BLaER1 (cell line): Measurements from ENCODE around the gene ZNF326.
"Not testable (repeated sequence)": the region's sequence is repeated elsewhere in the genome, so short reads cannot be mapped to it uniquely, and the experiment has no call there.

Experiments
- H3K27ac ChIP-seq: shearing (Covaris generic); formaldehyde crosslinking; 2 replicates; pipeline ENCODE4 v1.8.1; 2022
- H3K27me3 ChIP-seq: shearing (Covaris generic); formaldehyde crosslinking; 2 replicates; pipeline ENCODE4 v1.8.1; 2022
- H3K36me3 ChIP-seq: shearing (Covaris generic); formaldehyde crosslinking; 2 replicates; pipeline ENCODE4 v1.8.1; 2022
- H3K4me1 ChIP-seq: shearing (Covaris generic); formaldehyde crosslinking; 2 replicates; pipeline ENCODE4 v1.8.1; 2022
- H3K4me2 ChIP-seq: shearing (Covaris generic); formaldehyde crosslinking; 2 replicates; pipeline ENCODE4 v1.8.1; 2022
- H3K4me3 ChIP-seq: shearing (Covaris generic); formaldehyde crosslinking; 2 replicates; pipeline ENCODE4 v1.8.1; 2022
- H3K9ac ChIP-seq: shearing (Covaris generic); formaldehyde crosslinking; 2 replicates; pipeline ENCODE4 v1.8.1; 2022
- H3K9me3 ChIP-seq: shearing (Covaris generic); formaldehyde crosslinking; 2 replicates; pipeline ENCODE4 v1.8.1; 2022
- H4K20me1 ChIP-seq: shearing (Covaris generic); formaldehyde crosslinking; 2 replicates; pipeline ENCODE4 v1.8.1; 2022
- Cebpa-rat ChIP-seq: shearing (Covaris generic); IDR thresholded peaks from 2 replicates; pipeline ENCODE4 v1.8.1; 2022

The ZNF326 gene

DNA sequence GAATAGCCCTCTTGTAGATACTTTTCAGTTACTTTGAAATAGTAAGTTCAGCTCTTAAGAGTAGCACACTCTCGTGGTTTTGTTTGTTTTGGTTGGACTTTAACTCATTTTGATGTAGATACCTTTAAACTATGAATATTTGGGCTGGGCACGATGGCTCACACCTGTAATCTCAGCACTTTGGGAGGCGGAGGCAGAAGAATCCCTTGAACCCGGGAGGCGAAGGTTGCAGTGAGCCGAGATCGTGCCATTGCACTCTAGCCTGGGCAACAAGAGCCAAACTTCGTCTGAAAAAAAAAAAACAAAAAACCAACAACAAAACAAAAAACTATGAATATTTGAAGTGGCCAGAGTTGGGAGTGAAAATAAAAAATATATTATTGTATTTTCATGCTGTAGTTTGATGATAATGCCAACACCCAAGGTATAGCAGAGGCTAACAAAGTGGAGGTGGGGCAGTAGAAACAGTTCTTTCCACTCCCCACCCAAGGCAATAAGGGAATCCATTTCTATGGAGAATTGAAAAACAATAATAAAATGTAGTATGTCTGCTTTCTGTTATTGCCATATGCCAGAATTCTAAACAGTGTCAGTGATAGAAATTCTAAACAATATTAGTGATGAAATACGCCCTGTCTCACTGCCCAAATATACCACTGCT, 1.7 kb downstream of the ZNF326 start:
- Histone ChIP-seq H4K20me1 (peaks cover 64% of the 10 kb centered on the region), H3K9me3 (no peaks in the 10 kb centered on the region), H3K4me3 (peak overlapping the region; percentile 91), H3K4me2 (peak overlapping the region; percentile 93), H3K27me3 (no peaks in the 10 kb centered on the region), H3K27ac (no peak overlapping the region), H3K9ac (peak overlapping the region; percentile 99), H3K4me1 (peaks cover 49% of the 10 kb centered on the region), H3K36me3 (peaks cover 29% of the 10 kb centered on the region)
- no peak for TF ChIP-seq Cebpa-rat

DNA sequence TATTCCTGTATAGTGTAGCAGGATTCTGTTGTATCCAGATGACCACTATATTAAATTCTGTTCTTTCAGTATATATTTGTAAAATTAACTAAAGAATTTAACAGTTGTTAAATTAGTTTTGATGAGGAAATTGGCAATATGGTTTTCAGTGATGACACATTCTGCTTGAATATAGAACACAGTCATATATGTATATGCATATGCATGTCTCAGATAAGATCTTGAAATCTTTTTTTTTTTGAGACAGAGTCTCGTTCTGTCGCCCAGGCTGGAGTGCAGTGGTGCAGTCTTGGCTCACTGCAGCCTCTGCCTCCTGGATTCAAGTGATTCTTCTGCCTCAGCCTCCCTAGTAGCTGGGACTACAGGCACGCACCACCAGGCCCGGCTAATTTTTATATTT, 2.2 kb downstream of the ZNF326 start:
- peaks cover 30% of the 10 kb centered on the region for H3K36me3 ChIP-seq
- H3K9ac ChIP-seq, H3K27ac ChIP-seq, H3K27me3 ChIP-seq, H3K9me3 ChIP-seq, H3K4me3 ChIP-seq: not testable (repeated sequence)
- peaks cover 69% of the 10 kb centered on the region for H4K20me1 ChIP-seq
- peaks cover 49% of the 10 kb centered on the region for H3K4me1 ChIP-seq
- peak overlapping the region; percentile 93 for H3K4me2 ChIP-seq

DNA sequence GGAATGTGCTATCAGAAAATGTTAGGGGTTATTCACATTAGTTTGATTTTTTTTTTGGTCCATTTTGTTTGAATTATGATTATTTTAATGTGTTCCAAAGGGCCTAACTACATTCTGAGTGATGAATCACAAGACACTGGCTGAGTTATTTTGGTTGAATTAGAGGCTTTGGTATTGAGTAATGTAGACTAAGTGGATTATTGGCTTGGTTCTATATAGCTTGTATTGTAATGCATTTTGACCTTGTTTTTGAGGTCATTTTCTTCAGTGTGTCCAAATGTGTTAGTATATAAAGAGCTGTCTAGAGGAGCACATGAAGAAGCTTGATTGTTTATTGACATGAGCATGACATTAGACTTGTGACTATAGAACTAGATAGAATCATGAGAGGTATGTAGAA, 3.4 kb downstream of the ZNF326 start:
- Histone ChIP-seq H3K9me3 (no peaks in the 10 kb centered on the region), H3K36me3 (peaks cover 32% of the 10 kb centered on the region), H4K20me1 (peaks cover 81% of the 10 kb centered on the region), H3K4me2 (0 out of 2 replicates have a peak overlapping the region, but pooled peaks have one; percentile 93), H3K27me3 (no peaks in the 10 kb centered on the region), H3K9ac (no peak overlapping the region), H3K4me1 (peaks cover 49% of the 10 kb centered on the region), H3K27ac (no peak overlapping the region), H3K4me3 (no peak overlapping the region)
- no peak for TF ChIP-seq Cebpa-rat

DNA sequence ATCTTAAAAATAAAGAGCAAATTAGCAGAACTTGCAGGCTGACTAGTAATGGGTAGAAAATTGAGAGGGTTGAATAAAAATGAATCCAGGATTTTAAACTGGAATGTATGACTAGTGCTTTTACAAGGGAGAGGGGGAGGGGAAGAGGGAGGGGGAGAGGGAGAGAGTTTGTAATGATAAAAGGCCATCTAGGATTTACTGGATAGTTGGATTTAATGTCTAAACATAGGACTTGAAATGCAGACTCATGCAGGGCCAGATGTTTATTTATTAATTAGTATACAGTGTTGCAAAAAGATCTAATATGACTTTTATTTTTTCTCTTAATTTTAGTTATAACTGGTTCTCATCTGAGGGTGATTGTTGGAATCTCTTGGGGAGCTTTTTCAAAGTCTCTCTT, 4.3 kb downstream of the ZNF326 start:
- Histone ChIP-seq H3K4me3 (no peak overlapping the region), H3K4me2 (no peak overlapping the region), H4K20me1 (peaks cover 90% of the 10 kb centered on the region), H3K27me3 (no peaks in the 10 kb centered on the region), H3K9me3 (no peaks in the 10 kb centered on the region), H3K4me1 (peaks cover 46% of the 10 kb centered on the region), H3K27ac (no peak overlapping the region), H3K36me3 (peaks cover 37% of the 10 kb centered on the region), H3K9ac (no peak overlapping the region)
- TF ChIP-seq Cebpa-rat = no peak

DNA sequence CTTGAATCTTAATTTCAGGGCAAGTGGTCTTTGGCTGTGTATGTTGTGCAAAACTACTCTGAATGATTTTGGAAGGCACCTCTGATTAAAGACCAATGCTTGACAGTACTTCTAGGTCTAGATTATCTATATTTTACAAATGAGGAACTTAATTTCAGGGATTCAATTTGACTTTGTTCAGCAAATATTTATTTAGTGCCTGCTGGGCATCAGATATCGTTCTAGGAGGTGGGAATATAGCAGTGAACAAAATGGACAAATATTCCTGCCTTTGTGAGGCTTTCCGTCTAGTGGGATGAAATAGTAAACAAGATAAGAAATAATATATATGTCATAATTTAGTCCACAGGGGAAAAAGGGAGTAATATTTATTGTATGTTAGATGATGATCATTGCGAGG, 4.7 kb downstream of the ZNF326 start:
- Histone ChIP-seq H3K4me3 (no peak overlapping the region), H3K27me3 (no peaks in the 10 kb centered on the region), H4K20me1 (peaks cover 94% of the 10 kb centered on the region), H3K36me3 (peaks cover 40% of the 10 kb centered on the region), H3K4me1 (peaks cover 42% of the 10 kb centered on the region), H3K4me2 (no peak overlapping the region), H3K27ac (no peak overlapping the region), H3K9ac (no peak overlapping the region), H3K9me3 (no peaks in the 10 kb centered on the region)
- no peak for TF ChIP-seq Cebpa-rat

DNA sequence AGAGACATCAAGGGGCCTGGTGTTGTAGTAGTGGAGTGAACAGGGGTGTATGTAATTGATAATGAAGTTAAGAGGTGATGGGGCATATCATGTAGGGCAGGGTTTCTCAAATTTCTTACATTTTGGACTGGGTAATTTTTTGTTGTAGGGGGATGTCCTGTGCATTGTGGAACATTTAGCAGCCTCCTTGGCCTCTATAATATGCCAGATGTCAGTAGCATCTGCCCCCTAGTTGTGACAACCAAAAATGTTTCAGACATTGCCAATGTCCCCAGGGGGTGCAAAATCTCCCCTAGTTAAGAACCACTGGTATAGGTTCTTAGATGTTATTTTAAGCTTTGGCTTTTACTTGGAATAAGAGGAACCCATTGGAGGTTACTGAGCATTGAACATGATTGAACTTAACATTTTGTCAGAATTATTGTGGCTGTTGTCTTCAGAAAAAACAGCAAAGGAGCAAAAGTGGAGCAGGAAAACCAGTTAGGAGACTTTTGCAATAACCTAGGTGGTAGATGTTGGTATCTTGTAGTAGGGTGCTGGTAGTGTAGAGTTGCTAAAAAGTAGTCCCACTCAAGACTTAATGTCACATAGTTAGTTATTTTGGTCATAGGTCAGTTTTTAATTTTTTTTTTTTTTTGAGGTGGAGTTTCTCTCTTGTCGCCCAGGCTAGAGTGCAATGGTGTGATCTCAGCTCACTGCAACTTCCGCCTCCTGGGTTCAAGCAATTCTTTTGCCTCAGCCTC, 6.2 kb downstream of the ZNF326 start:
- Histone ChIP-seq H3K4me2 (no peak overlapping the region; the same call in 1 of the 2 replicates), H3K9ac (no peak overlapping the region), H3K9me3 (no peaks in the 10 kb centered on the region), H3K4me1 (peaks cover 40% of the 10 kb centered on the region), H4K20me1 (peaks cover 100% of the 10 kb centered on the region), H3K4me3 (no peak overlapping the region), H3K36me3 (peaks cover 52% of the 10 kb centered on the region), H3K27ac (no peak overlapping the region), H3K27me3 (no peaks in the 10 kb centered on the region)
- no peak for TF ChIP-seq Cebpa-rat

DNA sequence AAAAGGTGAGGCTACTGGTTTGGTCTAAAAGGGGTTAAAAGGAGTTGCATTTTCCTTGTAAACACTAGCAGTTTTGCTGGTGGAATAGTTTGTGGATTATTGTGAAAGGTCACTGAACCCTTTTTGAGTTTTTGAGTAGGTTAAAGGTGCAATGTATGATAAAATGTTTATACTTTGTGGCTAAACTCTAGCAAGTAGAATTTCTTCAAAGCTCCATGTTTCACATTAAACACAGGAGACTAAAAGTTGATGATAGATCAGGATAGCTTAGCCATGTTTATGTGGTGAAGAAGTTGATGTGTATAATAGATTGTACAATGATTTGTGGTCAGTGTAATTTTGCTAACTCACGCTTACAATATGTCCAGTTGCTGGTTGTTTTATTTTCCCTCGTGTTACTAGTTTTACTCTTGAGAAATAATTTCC, 13.1 kb downstream of the ZNF326 start:
- Histone ChIP-seq H3K9me3 (no peaks in the 10 kb centered on the region), H3K4me3 (no peak overlapping the region), H4K20me1 (peaks cover 94% of the 10 kb centered on the region), H3K4me2 (no peak overlapping the region), H3K27me3 (no peaks in the 10 kb centered on the region), H3K36me3 (peaks cover 80% of the 10 kb centered on the region), H3K4me1 (no peaks in the 10 kb centered on the region), H3K27ac (no peak overlapping the region), H3K9ac (no peak overlapping the region)
- TF ChIP-seq Cebpa-rat = no peak

DNA sequence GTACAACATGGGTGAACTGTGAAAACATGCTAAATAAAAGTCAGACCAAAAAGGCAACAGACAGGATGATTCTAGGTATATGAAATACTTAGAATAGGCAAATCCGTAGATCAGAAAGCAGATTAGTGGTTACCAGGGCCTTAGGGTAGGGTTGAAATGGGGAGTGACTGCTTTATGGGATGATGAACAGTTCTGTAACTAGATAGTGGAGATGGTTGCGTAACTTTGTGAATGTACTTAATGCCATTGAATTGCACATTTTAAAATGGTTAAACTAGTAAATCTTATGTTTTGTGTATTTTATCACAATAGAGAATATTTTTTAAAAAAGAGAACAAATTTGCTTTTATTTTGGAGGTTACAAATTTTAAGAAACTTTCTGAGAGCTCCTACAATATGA, 17.4 kb downstream of the ZNF326 start:
- peaks cover 51% of the 10 kb centered on the region for H4K20me1 ChIP-seq
- no peak overlapping the region for H3K9ac ChIP-seq
- H3K4me3 ChIP-seq = no peak overlapping the region
- H3K36me3 ChIP-seq = peaks cover 85% of the 10 kb centered on the region
- H3K4me1 ChIP-seq = no peaks in the 10 kb centered on the region
- peak; percentile 26; the same call in 1 of the 2 replicates for TF ChIP-seq Cebpa-rat
- no peaks in the 10 kb centered on the region for H3K9me3 ChIP-seq
- H3K4me2 ChIP-seq = no peak overlapping the region
- H3K27ac ChIP-seq = no peak overlapping the region
- H3K27me3 ChIP-seq = no peaks in the 10 kb centered on the region

DNA sequence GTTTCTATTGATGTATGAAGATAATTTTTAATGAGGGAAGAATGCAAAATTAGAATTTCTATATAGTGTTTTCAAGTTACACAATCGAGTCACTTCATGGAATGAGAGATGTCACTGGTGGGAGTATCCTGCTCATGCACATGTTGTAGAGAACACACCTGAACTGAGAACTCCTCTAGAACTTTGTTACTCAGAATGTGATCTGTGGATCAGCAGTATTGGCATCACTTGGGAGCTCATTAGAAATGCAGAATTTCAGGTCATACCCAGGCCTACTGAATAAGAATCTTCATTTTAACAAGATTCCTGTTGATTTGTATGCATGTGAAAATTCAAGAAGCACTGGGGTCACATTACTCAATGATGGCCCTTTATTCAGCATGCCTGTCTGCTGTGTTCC, 28.8 kb downstream of the ZNF326 start:
- no peaks in the 10 kb centered on the region for H3K27me3 ChIP-seq
- H3K27ac ChIP-seq = no peak overlapping the region
- no peak overlapping the region for H3K4me2 ChIP-seq
- no peaks in the 10 kb centered on the region for H4K20me1 ChIP-seq
- no peaks in the 10 kb centered on the region for H3K4me1 ChIP-seq
- no peak for TF ChIP-seq Cebpa-rat
- peaks cover 30% of the 10 kb centered on the region for H3K9me3 ChIP-seq
- no peak overlapping the region for H3K9ac ChIP-seq
- no peak overlapping the region for H3K4me3 ChIP-seq
- H3K36me3 ChIP-seq = peaks cover 89% of the 10 kb centered on the region

DNA sequence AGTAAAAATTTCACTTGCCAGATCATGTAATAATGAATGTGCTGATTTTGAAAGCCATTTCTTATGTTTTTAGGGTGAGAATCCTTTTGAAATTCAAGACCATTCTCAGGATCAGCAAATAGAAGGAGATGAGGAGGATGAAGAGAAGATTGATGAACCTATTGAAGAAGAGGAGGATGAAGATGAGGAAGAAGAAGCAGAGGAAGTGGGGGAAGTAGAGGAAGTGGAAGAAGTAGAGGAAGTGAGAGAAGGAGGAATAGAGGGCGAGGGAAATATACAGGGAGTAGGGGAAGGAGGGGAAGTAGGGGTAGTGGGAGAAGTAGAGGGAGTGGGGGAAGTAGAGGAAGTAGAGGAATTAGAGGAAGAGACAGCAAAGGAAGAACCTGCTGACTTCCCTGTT, 32.4 kb downstream of the ZNF326 start:
- Histone ChIP-seq H3K9ac (no peak overlapping the region), H3K27me3 (no peaks in the 10 kb centered on the region), H3K36me3 (peaks cover 89% of the 10 kb centered on the region), H3K4me1 (no peaks in the 10 kb centered on the region), H4K20me1 (no peaks in the 10 kb centered on the region), H3K4me2 (no peak overlapping the region), H3K27ac (no peak overlapping the region), H3K4me3 (no peak overlapping the region), H3K9me3 (peaks cover 20% of the 10 kb centered on the region)
- TF ChIP-seq Cebpa-rat = no peak
